Activated naive CD4-positive, alpha-beta T cell treated with anti-CD3 and anti-CD28 coated beads, Interleukin-2, amount 50 U/mL, for 16 hours (primary cell): ENCODE results near the gene MAG.
A peak's percentile ranks its signal among the peaks of the same experiment; 100 is the strongest.

ENCODE experiments used
- DNase-seq: peaks from one replicate; pipeline ENCODE4 v3.0.0-alpha.2; 2020

The MAG gene

DNA sequence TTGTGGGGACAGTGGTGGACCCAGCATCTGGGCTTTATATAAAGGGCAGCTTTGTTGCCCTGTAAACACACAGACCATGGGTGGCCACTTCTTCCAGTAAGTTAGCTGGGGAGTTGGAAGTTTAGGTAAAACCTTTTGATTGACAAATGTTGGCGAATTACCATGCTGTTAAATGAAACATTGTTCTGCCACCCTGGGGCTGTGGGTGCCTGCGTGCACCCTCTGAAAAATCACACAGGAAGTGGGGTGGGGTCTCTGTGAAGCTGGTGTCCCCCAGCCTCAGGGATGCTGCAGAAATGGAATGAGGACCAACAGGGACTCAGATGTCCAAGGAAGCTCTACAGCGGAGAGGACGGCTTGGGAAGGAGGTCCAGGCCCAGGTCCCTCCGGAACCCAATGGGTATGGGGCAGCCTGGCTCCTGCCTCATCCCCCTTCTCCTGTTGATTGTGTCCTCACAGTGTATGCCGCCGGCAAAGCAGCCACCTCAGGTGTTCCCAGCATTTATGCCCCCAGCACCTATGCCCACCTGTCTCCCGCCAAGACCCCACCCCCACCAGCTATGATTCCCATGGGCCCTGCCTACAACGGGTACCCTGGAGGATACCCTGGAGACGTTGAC lies 26.0 kb upstream of the MAG start:
- DNase-seq, result peak; percentile 7

GRCh38 chr19:35266520-35267352 lies 25.2 kb upstream of the MAG start:
- peak; percentile 5 for DNase-seq

DNA sequence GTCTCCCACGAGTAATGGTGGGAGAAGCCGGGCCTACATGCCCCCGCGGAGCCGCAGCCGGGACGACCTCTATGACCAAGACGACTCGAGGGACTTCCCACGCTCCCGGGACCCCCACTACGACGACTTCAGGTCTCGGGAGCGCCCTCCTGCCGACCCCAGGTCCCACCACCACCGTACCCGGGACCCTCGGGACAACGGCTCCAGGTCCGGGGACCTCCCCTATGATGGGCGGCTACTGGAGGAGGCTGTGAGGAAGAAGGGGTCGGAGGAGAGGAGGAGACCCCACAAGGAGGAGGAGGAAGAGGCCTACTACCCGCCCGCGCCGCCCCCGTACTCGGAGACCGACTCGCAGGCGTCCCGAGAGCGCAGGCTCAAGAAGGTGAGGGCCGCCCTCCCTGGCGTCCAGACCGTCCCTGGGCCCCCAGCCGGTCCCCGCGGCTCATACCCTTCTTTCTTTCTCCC lies 24.6 kb upstream of the MAG start:
- DNase-seq, result peak; percentile 55

DNA sequence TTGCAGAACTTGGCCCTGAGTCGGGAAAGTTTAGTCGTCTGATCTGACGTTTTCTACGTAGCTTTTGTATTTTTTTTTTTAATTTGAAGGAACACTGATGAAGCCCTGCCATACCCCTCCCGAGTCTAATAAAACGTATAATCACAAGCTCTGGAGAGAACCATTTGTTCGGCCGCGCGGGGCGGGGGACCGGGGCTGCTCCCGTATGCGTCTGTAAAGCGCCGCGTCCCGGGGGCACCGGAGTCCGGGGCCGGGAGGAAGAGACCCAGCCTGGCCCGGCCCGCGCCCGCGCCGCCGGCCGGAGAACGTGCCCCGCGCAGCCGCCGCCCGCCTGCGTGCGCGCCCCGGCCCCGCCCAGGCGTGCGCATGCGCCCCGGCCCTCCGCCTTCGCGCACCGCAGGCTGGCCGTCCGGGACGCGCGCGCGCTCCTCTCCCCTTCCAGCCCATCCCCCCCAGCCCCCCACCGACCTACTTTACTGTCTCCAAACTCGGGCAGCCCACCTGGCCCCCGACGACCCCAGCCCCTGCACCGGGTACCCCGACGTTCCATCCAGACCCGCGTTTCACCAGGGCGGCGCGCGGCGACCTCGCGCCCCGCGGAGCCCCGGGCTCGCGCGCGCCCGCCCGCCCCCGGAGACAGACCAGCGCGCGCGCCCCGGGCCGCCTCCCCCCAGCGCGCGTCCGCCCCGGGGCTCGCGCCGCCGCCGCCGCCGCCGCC lies 24.0 kb upstream of the MAG start:
- DNase-seq, result peak; percentile 78

GRCh38 chr19:35268536-35269437 lies 23.2 kb upstream of the MAG start, which contains the start of gene USF2:
TSS of gene USF2 (plus strand) at chr19:35268962. CDS start at chr19:35269102, 140 bp downstream.
- peak; percentile 69 for DNase-seq

- DNase-seq, result peak; percentile 73
Measured at GRCh38 chr19:35269438-35270117, 22.4 kb upstream of the MAG start.

DNA sequence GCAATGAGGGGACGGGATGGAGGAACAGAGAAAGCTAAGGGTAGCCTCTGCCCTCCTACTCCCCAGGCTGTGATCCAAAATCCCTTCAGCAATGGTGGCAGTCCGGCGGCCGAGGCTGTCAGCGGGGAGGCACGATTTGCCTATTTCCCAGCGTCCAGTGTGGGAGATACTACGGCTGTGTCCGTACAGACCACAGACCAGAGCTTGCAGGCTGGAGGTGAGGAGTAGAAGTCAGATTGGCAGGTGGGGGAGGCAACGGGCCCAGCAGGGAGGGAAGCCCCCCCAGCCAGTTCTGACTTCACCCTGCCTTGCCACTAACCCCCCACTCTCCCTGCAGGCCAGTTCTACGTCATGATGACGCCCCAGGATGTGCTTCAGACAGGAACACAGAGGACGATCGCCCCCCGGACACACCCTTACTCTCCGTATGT lies 21.6 kb upstream of the MAG start:
- DNase-seq, result no peak

- DNase-seq, result no peak
Measured at GRCh38 chr19:35271546-35271945, 20.4 kb upstream of the MAG start.

- no peak for DNase-seq
Measured at GRCh38 chr19:35272122-35272719, 19.7 kb upstream of the MAG start.

GRCh38 chr19:35272954-35273649 lies 18.9 kb upstream of the MAG start:
- DNase-seq, result no peak

DNA sequence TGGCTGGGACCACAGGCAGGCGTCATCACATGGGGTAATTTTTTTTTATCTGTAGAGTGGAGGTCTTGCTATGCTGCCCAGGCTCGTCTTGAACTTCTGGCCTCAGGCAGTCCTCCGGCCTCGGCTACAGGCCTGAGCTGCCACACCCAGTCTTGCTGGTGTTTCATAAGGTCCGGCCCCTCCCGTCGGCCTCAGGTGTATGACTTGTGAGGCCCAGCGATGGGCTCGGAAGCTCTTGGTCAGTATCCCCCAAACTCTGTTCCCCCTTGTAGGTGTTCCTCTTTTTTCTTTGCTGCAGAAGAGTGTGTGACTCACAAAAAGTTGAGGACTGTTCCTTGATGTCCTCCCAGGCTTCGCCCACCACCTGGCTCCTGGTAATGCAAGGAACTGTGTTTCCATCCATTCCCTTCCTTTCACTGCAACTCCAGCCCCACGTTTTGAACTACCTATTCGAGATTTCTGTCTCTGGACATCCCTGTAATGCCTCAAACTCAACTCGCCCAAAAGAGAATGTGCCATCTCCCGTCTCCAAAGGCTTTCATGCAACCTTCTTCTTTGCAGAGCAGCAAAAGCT lies 18.2 kb upstream of the MAG start:
- DNase-seq, result no peak

DNA sequence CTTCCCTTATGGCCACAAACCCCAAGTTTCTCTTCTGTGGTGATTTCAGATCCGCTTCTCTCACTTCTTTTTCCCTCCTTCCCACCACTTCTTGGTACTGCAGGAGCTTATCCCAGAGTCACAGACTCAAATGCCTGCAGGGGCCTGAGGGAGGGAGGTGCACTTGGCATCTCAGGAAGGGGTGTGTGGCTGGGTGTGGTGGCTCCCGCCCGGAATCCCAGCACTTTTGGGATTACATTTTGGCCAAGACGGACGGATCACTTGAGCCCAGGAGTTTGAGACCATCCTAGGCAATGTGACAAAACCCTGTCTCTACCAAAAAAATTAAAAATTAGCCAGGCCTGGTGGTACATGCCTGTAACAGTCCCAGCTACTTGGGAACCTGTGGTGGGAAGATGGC lies 17.6 kb upstream of the MAG start:
- DNase-seq, result no peak

DNA sequence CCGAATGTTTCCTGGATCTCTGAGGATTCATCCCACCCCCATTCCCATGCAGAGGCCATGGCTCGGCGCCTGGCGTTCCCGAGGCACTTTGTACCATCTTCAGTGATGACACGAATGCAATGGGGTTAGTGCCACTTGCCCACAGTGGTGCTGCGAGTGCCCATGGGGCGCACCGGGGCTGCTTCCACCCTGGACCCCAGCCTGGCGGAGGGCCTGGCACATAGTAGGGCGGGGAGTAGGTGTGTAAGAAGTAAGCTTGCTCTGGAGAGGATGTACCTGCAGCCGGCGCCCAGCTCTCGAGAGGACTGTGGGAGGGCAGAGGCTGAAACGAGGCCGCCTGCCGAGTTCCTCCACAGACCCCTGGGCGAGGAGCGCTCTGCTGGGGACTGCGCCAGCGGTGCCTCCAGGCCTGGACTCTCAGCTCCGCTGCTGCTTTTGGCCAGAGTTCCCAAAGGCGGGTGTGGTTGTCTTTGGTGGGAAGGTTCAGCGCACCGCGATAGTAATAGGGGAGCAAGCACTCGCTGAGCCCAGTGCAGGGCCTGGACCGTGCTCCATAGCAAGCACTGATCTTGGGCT lies 15.2 kb upstream of the MAG start:
- no peak for DNase-seq

DNA sequence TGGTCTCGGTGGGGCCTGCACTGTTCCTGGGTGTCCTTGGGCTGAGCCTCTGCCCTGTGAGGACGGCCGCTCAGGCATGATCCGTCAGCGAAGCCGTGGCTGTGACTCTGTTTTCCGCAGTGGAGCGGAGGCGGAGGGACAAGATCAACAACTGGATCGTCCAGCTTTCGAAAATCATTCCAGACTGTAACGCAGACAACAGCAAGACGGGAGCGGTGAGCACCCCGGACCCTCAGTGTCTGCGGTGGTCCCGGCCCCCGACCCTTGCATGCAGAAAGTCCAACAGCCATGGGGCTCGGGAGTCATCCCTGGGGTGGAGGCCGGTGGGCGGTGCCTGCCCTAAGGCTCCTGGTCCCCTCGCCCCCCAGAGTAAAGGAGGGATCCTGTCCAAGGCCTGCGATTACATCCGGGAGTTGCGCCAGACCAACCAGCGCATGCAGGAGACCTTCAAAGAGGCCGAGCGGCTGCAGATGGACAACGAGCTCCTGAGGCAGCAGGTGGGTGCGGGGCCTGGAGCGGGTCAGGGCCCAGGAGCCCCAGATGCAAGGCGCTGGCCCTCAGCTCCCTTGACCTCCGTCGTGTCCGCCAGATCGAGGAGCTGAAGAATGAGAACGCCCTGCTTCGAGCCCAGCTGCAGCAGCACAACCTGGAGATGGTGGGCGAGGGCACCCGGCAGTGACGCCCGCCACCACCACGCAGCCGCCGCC lies 13.2 kb upstream of the MAG start:
- no peak for DNase-seq

GRCh38 chr19:35279374-35279773 lies 12.6 kb upstream of the MAG start:
- DNase-seq, result no peak

DNA sequence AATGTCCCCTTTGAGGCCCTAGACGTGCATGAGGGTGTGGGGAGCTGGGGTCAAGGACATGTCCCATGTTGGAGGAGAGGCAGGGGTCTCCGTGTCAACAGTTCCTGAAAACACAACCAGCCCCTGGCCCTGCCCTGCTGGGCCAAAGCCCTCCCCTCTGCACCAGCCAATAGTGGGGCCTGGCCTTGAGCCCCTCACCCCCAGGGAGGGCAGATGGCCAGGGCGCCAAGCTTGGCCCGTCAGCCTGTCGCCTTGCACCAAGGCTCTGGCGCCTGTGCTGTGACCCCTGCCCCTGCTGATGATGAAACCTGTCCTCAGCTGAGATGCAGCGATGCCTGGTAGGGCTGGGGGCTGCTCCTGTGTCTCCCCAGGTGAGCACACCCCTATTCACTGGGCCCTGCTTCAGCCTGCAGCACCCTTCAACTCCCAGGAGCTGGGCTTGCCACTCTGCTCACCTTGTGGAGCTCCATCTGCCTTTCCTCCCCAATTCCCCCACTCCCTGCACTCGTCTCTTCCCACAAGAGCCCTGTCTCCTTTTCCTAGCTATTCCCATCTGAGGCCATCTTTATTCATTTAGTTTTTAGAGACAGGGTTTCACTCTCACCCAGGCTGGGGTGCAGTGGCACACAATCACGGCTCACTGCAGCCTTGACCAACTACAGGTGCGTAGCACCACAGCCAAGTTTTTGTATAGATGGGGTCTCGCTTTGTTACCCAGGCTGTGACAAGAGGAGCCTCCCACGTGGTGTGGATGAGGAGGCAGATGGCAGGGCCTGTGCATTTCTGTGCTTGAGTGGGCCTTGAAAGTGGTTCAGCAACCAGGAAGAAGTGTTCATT lies 11.8 kb upstream of the MAG start:
- no peak for DNase-seq

- DNase-seq, result no peak
Measured at GRCh38 chr19:35281303-35281702, 10.7 kb upstream of the MAG start.
